Measurements from ENCODE around the gene DNAH11. TPM values are rescaled to one million over a fixed set of nuclear protein-coding genes. Genes with fewer than 3 reads are reported as not detected.
A peak's percentile ranks its signal among the peaks of the same experiment; 100 is the strongest.

DNAH11 gene
- total RNA-seq, 1 donor from 2014 or later: 0.13 TPM

- Histone ChIP-seq H3K27me3 (no peaks in the 10 kb centered on the region), H3K36me3 (no peaks in the 10 kb centered on the region), H3F3A (ENCODE audit: low read depth) (peaks cover 11% of the 10 kb centered on the region), H3K4me1 (peaks cover 12% of the 10 kb centered on the region), H3K27ac (no peak overlapping the region), H4K20me1 (ENCODE audit: low read depth) (no peaks in the 10 kb centered on the region), H3K9ac (no peak overlapping the region), H3K79me2 (ENCODE audit: low read depth) (no peaks in the 10 kb centered on the region), H2AFZ (replicated peaks) (no peak overlapping the region), H3K4me3 (no peak overlapping the region), H3K4me2 (no peak overlapping the region), H3K9me3 (ENCODE audit: low read depth) (peaks cover 1% of the 10 kb centered on the region)
- TF ChIP-seq EZH2phosphoT487 (IDR thresholded peaks at IDR 0.05): no peak
- TF ChIP-seq EZH2 (IDR thresholded peaks at IDR 0.05): no peak
- TF ChIP-seq, protein P1, sequence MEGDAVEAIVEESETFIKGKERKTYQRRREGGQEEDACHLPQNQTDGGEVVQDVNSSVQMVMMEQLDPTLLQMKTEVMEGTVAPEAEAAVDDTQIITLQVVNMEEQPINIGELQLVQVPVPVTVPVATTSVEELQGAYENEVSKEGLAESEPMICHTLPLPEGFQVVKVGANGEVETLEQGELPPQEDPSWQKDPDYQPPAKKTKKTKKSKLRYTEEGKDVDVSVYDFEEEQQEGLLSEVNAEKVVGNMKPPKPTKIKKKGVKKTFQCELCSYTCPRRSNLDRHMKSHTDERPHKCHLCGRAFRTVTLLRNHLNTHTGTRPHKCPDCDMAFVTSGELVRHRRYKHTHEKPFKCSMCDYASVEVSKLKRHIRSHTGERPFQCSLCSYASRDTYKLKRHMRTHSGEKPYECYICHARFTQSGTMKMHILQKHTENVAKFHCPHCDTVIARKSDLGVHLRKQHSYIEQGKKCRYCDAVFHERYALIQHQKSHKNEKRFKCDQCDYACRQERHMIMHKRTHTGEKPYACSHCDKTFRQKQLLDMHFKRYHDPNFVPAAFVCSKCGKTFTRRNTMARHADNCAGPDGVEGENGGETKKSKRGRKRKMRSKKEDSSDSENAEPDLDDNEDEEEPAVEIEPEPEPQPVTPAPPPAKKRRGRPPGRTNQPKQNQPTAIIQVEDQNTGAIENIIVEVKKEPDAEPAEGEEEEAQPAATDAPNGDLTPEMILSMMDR (IDR thresholded peaks at IDR 0.05): no peak
- Mint-ChIP-seq H3K27ac (no peak overlapping the region), H3K36me3 (peaks cover 1% of the 10 kb centered on the region), H3K9me3 (peaks cover under 1% of the 10 kb centered on the region), H3K4me3 (no peak overlapping the region), H3K27me3 (ENCODE audit: insufficient read depth, low read depth) (peaks cover 2% of the 10 kb centered on the region), H3K4me1 (no peaks in the 10 kb centered on the region)
- no peak for DNase-seq (ENCODE audit: low spot score)
Observed at GRCh38 chr7:21603972-21604749, 61.3 kb downstream of the DNAH11 start.

DNA sequence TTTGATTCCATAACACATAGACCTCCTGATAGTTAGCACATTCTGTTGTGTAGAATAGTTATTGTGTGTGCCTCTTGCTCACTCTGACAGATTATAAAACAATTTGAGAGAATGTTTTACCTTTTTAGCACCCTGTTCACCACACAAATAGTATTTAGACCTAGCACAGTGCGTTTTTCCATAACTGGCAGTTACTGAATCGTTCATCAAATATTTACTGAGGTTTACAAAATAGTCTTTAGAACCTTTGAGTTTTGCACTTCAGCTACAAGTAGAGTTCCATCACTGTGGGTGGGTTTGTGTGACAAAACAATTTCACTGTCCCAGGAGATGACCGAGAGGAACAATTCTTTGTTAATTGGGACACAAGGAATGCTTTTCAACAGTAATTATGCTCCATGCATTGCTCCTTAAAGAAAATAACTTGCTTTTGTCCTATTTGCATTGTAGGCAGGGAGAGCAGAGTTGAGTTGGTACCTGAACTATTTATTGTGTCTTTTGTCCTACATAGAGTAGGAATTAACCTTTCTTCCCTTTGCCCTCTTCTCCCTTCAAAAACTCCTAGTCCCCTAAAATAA lies 62.3 kb downstream of the DNAH11 start:
- H3K27me3 Mint-ChIP-seq (ENCODE audit: insufficient read depth, low read depth): peaks cover 2% of the 10 kb centered on the region
- Histone ChIP-seq H2AFZ (replicated peaks) (no peak overlapping the region), H3K27me3 (no peaks in the 10 kb centered on the region), H3K4me3 (no peak overlapping the region), H4K20me1 (ENCODE audit: low read depth) (no peaks in the 10 kb centered on the region), H3K36me3 (no peaks in the 10 kb centered on the region), H3F3A (ENCODE audit: low read depth) (peaks cover 11% of the 10 kb centered on the region), H3K4me1 (peaks cover 12% of the 10 kb centered on the region), H3K4me2 (peak overlapping the region; percentile 60), H3K9me3 (ENCODE audit: low read depth) (no peaks in the 10 kb centered on the region), H3K79me2 (ENCODE audit: low read depth) (no peaks in the 10 kb centered on the region), H3K27ac (peak overlapping the region; percentile 79), H3K9ac (no peak overlapping the region)
- H3K36me3 Mint-ChIP-seq: peaks cover 1% of the 10 kb centered on the region
- TF ChIP-seq, protein P1 (IDR thresholded peaks at IDR 0.05): no peak
- TF ChIP-seq EZH2 (IDR thresholded peaks at IDR 0.05): no peak
- no peak for TF ChIP-seq EZH2phosphoT487 (IDR thresholded peaks at IDR 0.05)
- DNase-seq (ENCODE audit: low spot score): peak; percentile 20
- no peaks in the 10 kb centered on the region for H3K9me3 Mint-ChIP-seq
- H3K4me1 Mint-ChIP-seq: no peaks in the 10 kb centered on the region
- H3K4me3 Mint-ChIP-seq: no peak overlapping the region
- no peak overlapping the region for H3K27ac Mint-ChIP-seq

DNA sequence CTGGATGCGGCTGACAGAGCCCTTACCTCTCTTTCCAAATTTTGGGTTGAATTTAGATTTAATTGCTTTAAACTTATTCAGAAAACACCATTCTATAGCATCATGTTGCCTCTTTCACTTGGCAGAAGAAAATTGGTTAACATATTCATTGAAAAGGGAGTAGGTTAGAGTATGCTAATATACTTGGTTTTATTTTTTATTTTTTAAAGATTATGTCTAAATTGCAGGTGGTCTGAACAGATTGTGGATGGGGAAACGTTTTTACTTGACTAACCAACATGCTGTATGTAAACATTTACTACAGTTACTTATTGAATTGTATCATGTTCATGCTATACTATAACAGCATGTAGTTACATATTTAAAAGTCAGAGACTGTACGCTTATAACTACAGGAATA lies 65.6 kb downstream of the DNAH11 start:
- no peaks in the 10 kb centered on the region for H3K27me3 ChIP-seq
- H2AFZ ChIP-seq (replicated peaks): no peak overlapping the region
- no peaks in the 10 kb centered on the region for H4K20me1 ChIP-seq (ENCODE audit: low read depth)
- no peak for TF ChIP-seq EZH2phosphoT487 (IDR thresholded peaks at IDR 0.05)
- no peak for TF ChIP-seq EZH2 (IDR thresholded peaks at IDR 0.05)
- TF ChIP-seq, protein P1 (IDR thresholded peaks at IDR 0.05): no peak
- no peaks in the 10 kb centered on the region for H3K4me1 Mint-ChIP-seq
- no peaks in the 10 kb centered on the region for H3K9me3 ChIP-seq (ENCODE audit: low read depth)
- peaks cover 12% of the 10 kb centered on the region for H3K4me1 ChIP-seq
- H3F3A ChIP-seq (ENCODE audit: low read depth): peaks cover 11% of the 10 kb centered on the region
- no peaks in the 10 kb centered on the region for H3K9me3 Mint-ChIP-seq
- peaks cover 2% of the 10 kb centered on the region for H3K27me3 Mint-ChIP-seq (ENCODE audit: insufficient read depth, low read depth)
- H3K4me2 ChIP-seq: no peak overlapping the region
- no peak overlapping the region for H3K9ac ChIP-seq
- H3K27ac Mint-ChIP-seq: no peak overlapping the region
- peaks cover 1% of the 10 kb centered on the region for H3K36me3 Mint-ChIP-seq
- H3K79me2 ChIP-seq (ENCODE audit: low read depth): no peaks in the 10 kb centered on the region
- H3K4me3 Mint-ChIP-seq: no peak overlapping the region
- no peak for DNase-seq (ENCODE audit: low spot score)
- no peak overlapping the region for H3K27ac ChIP-seq
- no peaks in the 10 kb centered on the region for H3K36me3 ChIP-seq
- H3K4me3 ChIP-seq: no peak overlapping the region

Measured in neural progenitor cell (in vitro differentiated cells).